Skin epidermis (tissue), 12 donors: ENCODE measurements around the gene SCP2.

ENCODE experiments used
- H3K27ac ChIP-seq, 21 experiments: fragments of 200-600 bp; sonication (generic) in 11 of 21; one replicate each; pipeline ENCODE4 v1.5.0; 2020; ENCODE audit warnings: mild to moderate bottlenecking in 3 of 21, inconsistent platforms in 2 of 21, moderate library complexity in 2 of 21
- H3K4me3 ChIP-seq, 7 experiments: fragments of 200-600 bp; sonication (generic) in 2 of 7; one replicate each; pipeline ENCODE4 v1.5.0; 2020; ENCODE audit warnings: inconsistent platforms in 2 of 7, mild to moderate bottlenecking in 2 of 7, moderate library complexity in 1 of 7

The SCP2 gene

GRCh38 chr1:53061859-53062707 is 135.0 kb downstream of the SCP2 start, which contains the start of gene PODN:
Gene PODN, plus strand, starts transcription at chr1:53062213. Its CDS starts 7,643 bp downstream, at chr1:53069856.
- Histone ChIP-seq H3K4me3 (peak within 1 kb of the TSS; percentile 33 to 58 (median 36)), H3K27ac (peak within 1 kb of the TSS in 19 of 21 experiments; percentile 20 to 81 (median 64))

GRCh38 chr1:53062708-53063591 is 135.9 kb downstream of the SCP2 start:
- Histone ChIP-seq H3K4me3 (peak overlapping the region; percentile 33 to 58 (median 36)), H3K27ac (peak overlapping the region in 16 of 21 experiments; percentile 20 to 81 (median 64))

- H3K27ac ChIP-seq: peak overlapping the region in 1 of 21 experiments; percentile 81
- peak overlapping the region in 2 of 7 experiments; percentile 36 to 58 for H3K4me3 ChIP-seq
Measured at GRCh38 chr1:53063744-53064515, 136.9 kb downstream of the SCP2 start.

- Histone ChIP-seq H3K27ac (no peak overlapping the region), H3K4me3 (no peak overlapping the region)
Measured at GRCh38 chr1:53065391-53065790, 138.3 kb downstream of the SCP2 start.

GRCh38 chr1:53066488-53066887 is 139.4 kb downstream of the SCP2 start:
- H3K4me3 ChIP-seq: no peak overlapping the region
- no peak overlapping the region for H3K27ac ChIP-seq

- H3K27ac ChIP-seq: no peak overlapping the region
- H3K4me3 ChIP-seq: no peak overlapping the region
Measured at GRCh38 chr1:53066891-53067738, 140.0 kb downstream of the SCP2 start.

- Histone ChIP-seq H3K27ac (no peak overlapping the region), H3K4me3 (no peak overlapping the region)
Measured at GRCh38 chr1:53067886-53068285, 140.8 kb downstream of the SCP2 start.

- Histone ChIP-seq H3K27ac (no peak overlapping the region), H3K4me3 (no peak overlapping the region)
Measured at GRCh38 chr1:53068314-53069099, 141.4 kb downstream of the SCP2 start.

GRCh38 chr1:53069265-53069662 is 142.2 kb downstream of the SCP2 start:
- no peak overlapping the region for H3K27ac ChIP-seq
- H3K4me3 ChIP-seq: no peak overlapping the region

- Histone ChIP-seq H3K27ac (no peak overlapping the region), H3K4me3 (no peak overlapping the region)
Measured at GRCh38 chr1:53069663-53070327, 142.7 kb downstream of the SCP2 start.

GRCh38 chr1:53070621-53071020 is 143.5 kb downstream of the SCP2 start:
- no peak overlapping the region for H3K4me3 ChIP-seq
- no peak overlapping the region for H3K27ac ChIP-seq

GRCh38 chr1:53071167-53071865 is 144.2 kb downstream of the SCP2 start:
- Histone ChIP-seq H3K4me3 (no peak overlapping the region), H3K27ac (no peak overlapping the region)

- Histone ChIP-seq H3K4me3 (no peak overlapping the region), H3K27ac (no peak overlapping the region)
Measured at GRCh38 chr1:53071915-53072314, 144.8 kb downstream of the SCP2 start.

GRCh38 chr1:53073287-53073686 is 146.2 kb downstream of the SCP2 start:
- no peak overlapping the region for H3K4me3 ChIP-seq
- no peak overlapping the region for H3K27ac ChIP-seq

- H3K4me3 ChIP-seq: no peak overlapping the region
- peak overlapping the region in 4 of 21 experiments; percentile 19 to 60 (median 42) for H3K27ac ChIP-seq
Measured at GRCh38 chr1:53073868-53074311, 146.8 kb downstream of the SCP2 start.

- no peak overlapping the region for H3K4me3 ChIP-seq
- peak overlapping the region in 4 of 21 experiments; percentile 19 to 60 (median 42) for H3K27ac ChIP-seq
Measured at GRCh38 chr1:53074313-53075154, 147.5 kb downstream of the SCP2 start.
